K562 (cell line): ENCODE data around the gene ACOT7. TPM values are rescaled to one million over a fixed set of nuclear protein-coding genes. Genes with fewer than 3 reads are reported as not detected.

Source experiments
- CGGBP1 ChIP-seq: fragments of 250-450 bp; sonication (Bioruptor Pico); IDR thresholded peaks from 2 replicates; pipeline ENCODE4 v1.9.0; 2021; ENCODE audit warnings: mild to moderate bottlenecking
- E2F6 ChIP-seq, 2 experiments: IDR thresholded peaks; 2 replicates each; pipeline ENCODE4 v1.6.1; 2011; ENCODE audit warnings: borderline replicate concordance in 1 of 2, control low read depth in 1 of 2, low read depth in 1 of 2, low read length in 1 of 2, mild to moderate bottlenecking in 1 of 2, mixed read lengths in 1 of 2, moderate library complexity in 1 of 2; ENCODE audit not compliant: insufficient read depth in 1 of 2, insufficient read length in 1 of 2, poor library complexity in 1 of 2, severe bottlenecking in 1 of 2; ENCODE audit errors: extremely low read depth in 1 of 2
- EHMT2 ChIP-seq: fragments of 450-650 bp; IDR thresholded peaks from 2 replicates; pipeline ENCODE4 v1.6.1; 2018; ENCODE audit warnings: antibody characterized with exemption
- HMGN3 ChIP-seq: IDR thresholded peaks from 2 replicates; pipeline ENCODE4 v1.6.1; 2011; ENCODE audit warnings: borderline replicate concordance, low read depth, mild to moderate bottlenecking, mixed read lengths, low read length; ENCODE audit not compliant: insufficient read length; ENCODE audit errors: extremely low read depth
- LEF1 ChIP-seq: fragments of 450-650 bp; IDR thresholded peaks from 2 replicates; pipeline ENCODE4 v1.6.1; 2016; ENCODE audit warnings: mild to moderate bottlenecking
- MTA3 ChIP-seq: fragments of 450-650 bp; formaldehyde crosslinking; IDR thresholded peaks from 2 replicates; pipeline ENCODE4 v1.6.1; 2017; ENCODE audit warnings: mild to moderate bottlenecking, borderline replicate concordance
- TEAD2 ChIP-seq: fragments of 450-650 bp; IDR thresholded peaks from 2 replicates; pipeline ENCODE4 v1.6.1; 2016; ENCODE audit warnings: missing genetic modification characterization, control low read depth, missing compliant biosample characterization
- XRCC5 ChIP-seq: fragments of 200-400 bp; formaldehyde crosslinking; IDR thresholded peaks from 2 replicates; pipeline ENCODE4 v1.6.1; 2017; ENCODE audit warnings: low read depth, mild to moderate bottlenecking, low read length
- ZNF644 ChIP-seq: fragments of 200-800 bp; sonication (Bioruptor generic); IDR thresholded peaks from 2 replicates; pipeline ENCODE4 v1.6.1; 2016; ENCODE audit warnings: low read depth, missing genetic modification characterization, missing compliant biosample characterization
- polyA plus RNA-seq, 8 experiments: library from polyadenylated mRNA; depleted of rRNA in 4 of 8; stranded (reverse) in 5 of 8; unstranded in 3 of 8; fragments of >200 nt; fragmentation: Nextera tagmentation in 2 of 8; fragmentation: Illumina TruSeq in 1 of 8; extraction: Ambion mirVana in 2 of 8; extraction: Trizol in 1 of 8; gene quantifications; 2 replicates each; pipeline versions ENCODE4 v1.2.1 to v1.2.3, GENCODE V29; 2011 to 2014; ENCODE audit warnings: inconsistent platforms in 1 of 8, missing spikeins in 1 of 8
- total RNA-seq, 7 experiments: library from RNA; depleted of rRNA in 6 of 7; stranded (reverse); fragments of >200 nt in 6 of 7; fragmentation: Illumina TruSeq in 2 of 7; extraction: Trizol in 2 of 7; gene quantifications; 2 replicates each; pipeline versions ENCODE4 v1.2.1 to v1.2.3, GENCODE V29; 2011 to 2021; ENCODE audit warnings: low replicate concordance in 1 of 7
- TF ChIP-seq, protein P1 (sequence below): sonication (generic); formaldehyde crosslinking; IDR thresholded peaks from 2 replicates; pipeline ENCODE4 v1.8.0; 2022; ENCODE audit warnings: mild to moderate bottlenecking, missing genetic modification reagents
- TF ChIP-seq, protein P2 (sequence below), 2 experiments: fragments of 450-650 bp; formaldehyde crosslinking in 1 of 2; IDR thresholded peaks; 2 replicates each; pipeline versions ENCODE4 v1.4.0 to v1.6.1; 2014 to 2020; ENCODE audit warnings: mild to moderate bottlenecking in 2 of 2, borderline replicate concordance in 1 of 2, low read depth in 1 of 2
- TF ChIP-seq, protein P3 (sequence below): IDR thresholded peaks from 2 replicates; pipeline ENCODE4 v1.6.1; 2011; ENCODE audit warnings: borderline replicate concordance, low read depth, mild to moderate bottlenecking, moderate library complexity, low read length; ENCODE audit not compliant: insufficient read depth, poor library complexity, severe bottlenecking

The ACOT7 gene
- total and polyA plus RNA-seq, 9 of the 15 experiments (the other 6 are each of a cell fraction or from before 2014, with no cell fraction given), result 7.0 to 92.6 (median 37.2) TPM

GRCh38 chr1:6246497-6247467 is 146.8 kb downstream of the ACOT7 start (continued):
- TF ChIP-seq HMGN3, result peak; percentile 62
- no peak for TF ChIP-seq CGGBP1 (CRISPR knock-in tag)
- TF ChIP-seq, protein P1, sequence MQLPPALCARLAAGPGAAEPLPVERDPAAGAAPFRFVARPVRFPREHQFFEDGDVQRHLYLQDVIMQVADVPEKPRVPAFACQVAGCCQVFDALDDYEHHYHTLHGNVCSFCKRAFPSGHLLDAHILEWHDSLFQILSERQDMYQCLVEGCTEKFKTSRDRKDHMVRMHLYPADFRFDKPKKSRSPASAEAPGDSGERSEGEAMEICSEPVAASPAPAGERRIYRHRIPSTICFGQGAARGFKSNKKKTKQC (CRISPR knock-in tag), result peak; percentile 49; the same call in 1 of the 2 replicates
- TF ChIP-seq TEAD2 (tag), result no peak
- TF ChIP-seq EHMT2, result 0 out of 2 replicates have a peak, but pooled peaks have one; percentile 26
- TF ChIP-seq ZNF644, result no peak
- TF ChIP-seq LEF1, result no peak
- TF ChIP-seq E2F6 (IDR thresholded peaks at IDR 0.05; ENCODE audit: borderline replicate concordance in 1 of 2, extremely low read depth in 1 of 2, insufficient read depth in 1 of 2, insufficient read length in 1 of 2, low read depth in 1 of 2, low read length in 1 of 2, poor library complexity in 1 of 2, severe bottlenecking in 1 of 2), result peak in 1 of 2 experiments; percentile 15
- no peak for TF ChIP-seq MTA3
- 0 out of 2 replicates have a peak, but pooled peaks have one; percentile 62 for TF ChIP-seq XRCC5
- TF ChIP-seq, protein P2, sequence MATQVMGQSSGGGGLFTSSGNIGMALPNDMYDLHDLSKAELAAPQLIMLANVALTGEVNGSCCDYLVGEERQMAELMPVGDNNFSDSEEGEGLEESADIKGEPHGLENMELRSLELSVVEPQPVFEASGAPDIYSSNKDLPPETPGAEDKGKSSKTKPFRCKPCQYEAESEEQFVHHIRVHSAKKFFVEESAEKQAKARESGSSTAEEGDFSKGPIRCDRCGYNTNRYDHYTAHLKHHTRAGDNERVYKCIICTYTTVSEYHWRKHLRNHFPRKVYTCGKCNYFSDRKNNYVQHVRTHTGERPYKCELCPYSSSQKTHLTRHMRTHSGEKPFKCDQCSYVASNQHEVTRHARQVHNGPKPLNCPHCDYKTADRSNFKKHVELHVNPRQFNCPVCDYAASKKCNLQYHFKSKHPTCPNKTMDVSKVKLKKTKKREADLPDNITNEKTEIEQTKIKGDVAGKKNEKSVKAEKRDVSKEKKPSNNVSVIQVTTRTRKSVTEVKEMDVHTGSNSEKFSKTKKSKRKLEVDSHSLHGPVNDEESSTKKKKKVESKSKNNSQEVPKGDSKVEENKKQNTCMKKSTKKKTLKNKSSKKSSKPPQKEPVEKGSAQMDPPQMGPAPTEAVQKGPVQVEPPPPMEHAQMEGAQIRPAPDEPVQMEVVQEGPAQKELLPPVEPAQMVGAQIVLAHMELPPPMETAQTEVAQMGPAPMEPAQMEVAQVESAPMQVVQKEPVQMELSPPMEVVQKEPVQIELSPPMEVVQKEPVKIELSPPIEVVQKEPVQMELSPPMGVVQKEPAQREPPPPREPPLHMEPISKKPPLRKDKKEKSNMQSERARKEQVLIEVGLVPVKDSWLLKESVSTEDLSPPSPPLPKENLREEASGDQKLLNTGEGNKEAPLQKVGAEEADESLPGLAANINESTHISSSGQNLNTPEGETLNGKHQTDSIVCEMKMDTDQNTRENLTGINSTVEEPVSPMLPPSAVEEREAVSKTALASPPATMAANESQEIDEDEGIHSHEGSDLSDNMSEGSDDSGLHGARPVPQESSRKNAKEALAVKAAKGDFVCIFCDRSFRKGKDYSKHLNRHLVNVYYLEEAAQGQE (IDR thresholded peaks at IDR 0.05; ENCODE audit: borderline replicate concordance), result peak; percentile 94
- TF ChIP-seq, protein P2 (CRISPR knock-in tag; IDR thresholded peaks at IDR 0.05; ENCODE audit: low read depth), result peak; percentile 89
- TF ChIP-seq, protein P3, sequence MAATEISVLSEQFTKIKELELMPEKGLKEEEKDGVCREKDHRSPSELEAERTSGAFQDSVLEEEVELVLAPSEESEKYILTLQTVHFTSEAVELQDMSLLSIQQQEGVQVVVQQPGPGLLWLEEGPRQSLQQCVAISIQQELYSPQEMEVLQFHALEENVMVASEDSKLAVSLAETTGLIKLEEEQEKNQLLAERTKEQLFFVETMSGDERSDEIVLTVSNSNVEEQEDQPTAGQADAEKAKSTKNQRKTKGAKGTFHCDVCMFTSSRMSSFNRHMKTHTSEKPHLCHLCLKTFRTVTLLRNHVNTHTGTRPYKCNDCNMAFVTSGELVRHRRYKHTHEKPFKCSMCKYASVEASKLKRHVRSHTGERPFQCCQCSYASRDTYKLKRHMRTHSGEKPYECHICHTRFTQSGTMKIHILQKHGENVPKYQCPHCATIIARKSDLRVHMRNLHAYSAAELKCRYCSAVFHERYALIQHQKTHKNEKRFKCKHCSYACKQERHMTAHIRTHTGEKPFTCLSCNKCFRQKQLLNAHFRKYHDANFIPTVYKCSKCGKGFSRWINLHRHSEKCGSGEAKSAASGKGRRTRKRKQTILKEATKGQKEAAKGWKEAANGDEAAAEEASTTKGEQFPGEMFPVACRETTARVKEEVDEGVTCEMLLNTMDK, result peak; percentile 51
